ENCODE results near the gene CYP2E1. TPM values are rescaled to one million over a fixed set of nuclear protein-coding genes. Genes with fewer than 3 reads are reported as not detected.

CYP2E1 gene
- total and polyA plus RNA-seq, 2 of the 13 experiments (the other 11 are each of a cell fraction or from before 2014, with no cell fraction given) = 0.27 to 0.63 TPM

DNA sequence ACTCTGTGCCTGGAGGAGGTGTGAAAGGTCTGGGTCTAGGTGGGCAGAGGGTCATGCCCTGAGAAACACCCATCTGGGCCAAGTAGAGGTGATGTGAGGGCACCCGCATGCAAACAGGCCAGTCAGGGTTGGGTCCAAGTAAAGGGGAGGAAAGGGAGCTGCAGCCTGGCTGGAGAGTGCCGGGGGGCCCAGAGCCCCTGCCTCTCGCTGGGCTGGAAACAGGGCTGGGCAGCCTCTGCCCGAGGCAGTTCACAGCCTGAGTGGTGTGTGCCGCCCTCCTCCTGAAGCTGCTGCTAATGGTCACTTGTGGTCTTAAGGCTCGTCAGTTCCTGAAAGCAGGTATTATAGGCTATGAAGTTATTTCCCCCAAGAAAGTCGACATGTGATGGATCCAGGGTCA lies 7.3 kb downstream of the CYP2E1 start:
- H3K79me2 ChIP-seq (ENCODE audit: insufficient read depth, low read length) = no peaks in the 10 kb centered on the region
- H3K27me3 ChIP-seq (ENCODE audit: control insufficient read depth in 1 of 2, insufficient read depth in 2 of 2, low read length in 2 of 2) = peaks cover 2 to 36% of the 10 kb centered on the region in 2 experiments; a peak in 4 of 5 replicates
- H3K4me2 ChIP-seq (ENCODE audit: low read depth, low read length) = no peak overlapping the region
- H3K36me3 ChIP-seq (replicated peaks in 1 of 2; ENCODE audit: control insufficient read depth in 1 of 2, insufficient read depth in 2 of 2, low read length in 2 of 2) = no peaks in the 10 kb centered on the region
- no peak overlapping the region for H2AFZ ChIP-seq (ENCODE audit: low read length)
- ChIA-PET CTCF (ENCODE audit: low intra/inter-chr PET ratio, low total read pairs) (no interaction called here), POLR2A (no interaction called here)
- no peaks in the 10 kb centered on the region for H4K20me1 ChIP-seq (ENCODE audit: insufficient read depth, low read length)
- no peak overlapping the region for H3K27ac ChIP-seq (ENCODE audit: extremely low read length, insufficient read depth, low read length)
- H3K4me3 ChIP-seq (replicated peaks in 1 of 3; ENCODE audit: insufficient read depth in 1 of 3, low read depth in 2 of 3, low read length in 3 of 3) = no peak overlapping the region
- DNase-seq (ENCODE audit: low spot score) = no peak
- no peaks in the 10 kb centered on the region for H3K9me3 ChIP-seq (ENCODE audit: low read length)
- no peak for TF ChIP-seq GABPB1 (CRISPR knock-in tag; IDR thresholded peaks at IDR 0.05)
- TF ChIP-seq SUZ12 (IDR thresholded peaks at IDR 0.05; ENCODE audit: low read depth, low read length) = no peak
- no peak for TF ChIP-seq KLF15 (CRISPR knock-in tag; IDR thresholded peaks at IDR 0.05; ENCODE audit: borderline replicate concordance)
- no peak for TF ChIP-seq MAZ (IDR thresholded peaks at IDR 0.05; ENCODE audit: borderline replicate concordance, low read depth, low read length)
- TF ChIP-seq MAZ (CRISPR knock-in tag; IDR thresholded peaks at IDR 0.05; ENCODE audit: low read depth) = no peak
- TF ChIP-seq, protein P1, sequence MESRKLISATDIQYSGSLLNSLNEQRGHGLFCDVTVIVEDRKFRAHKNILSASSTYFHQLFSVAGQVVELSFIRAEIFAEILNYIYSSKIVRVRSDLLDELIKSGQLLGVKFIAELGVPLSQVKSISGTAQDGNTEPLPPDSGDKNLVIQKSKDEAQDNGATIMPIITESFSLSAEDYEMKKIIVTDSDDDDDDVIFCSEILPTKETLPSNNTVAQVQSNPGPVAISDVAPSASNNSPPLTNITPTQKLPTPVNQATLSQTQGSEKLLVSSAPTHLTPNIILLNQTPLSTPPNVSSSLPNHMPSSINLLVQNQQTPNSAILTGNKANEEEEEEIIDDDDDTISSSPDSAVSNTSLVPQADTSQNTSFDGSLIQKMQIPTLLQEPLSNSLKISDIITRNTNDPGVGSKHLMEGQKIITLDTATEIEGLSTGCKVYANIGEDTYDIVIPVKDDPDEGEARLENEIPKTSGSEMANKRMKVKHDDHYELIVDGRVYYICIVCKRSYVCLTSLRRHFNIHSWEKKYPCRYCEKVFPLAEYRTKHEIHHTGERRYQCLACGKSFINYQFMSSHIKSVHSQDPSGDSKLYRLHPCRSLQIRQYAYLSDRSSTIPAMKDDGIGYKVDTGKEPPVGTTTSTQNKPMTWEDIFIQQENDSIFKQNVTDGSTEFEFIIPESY (CRISPR knock-in tag; IDR thresholded peaks at IDR 0.05) = no peak
- no peak for TF ChIP-seq RORA (CRISPR knock-in tag; IDR thresholded peaks at IDR 0.05)
- TF ChIP-seq SETDB1 (CRISPR knock-in tag; IDR thresholded peaks at IDR 0.05; ENCODE audit: borderline replicate concordance) = no peak
- no peak for TF ChIP-seq RFX5 (IDR thresholded peaks at IDR 0.05; ENCODE audit: low read depth, low read length)
- TF ChIP-seq, protein P2, sequence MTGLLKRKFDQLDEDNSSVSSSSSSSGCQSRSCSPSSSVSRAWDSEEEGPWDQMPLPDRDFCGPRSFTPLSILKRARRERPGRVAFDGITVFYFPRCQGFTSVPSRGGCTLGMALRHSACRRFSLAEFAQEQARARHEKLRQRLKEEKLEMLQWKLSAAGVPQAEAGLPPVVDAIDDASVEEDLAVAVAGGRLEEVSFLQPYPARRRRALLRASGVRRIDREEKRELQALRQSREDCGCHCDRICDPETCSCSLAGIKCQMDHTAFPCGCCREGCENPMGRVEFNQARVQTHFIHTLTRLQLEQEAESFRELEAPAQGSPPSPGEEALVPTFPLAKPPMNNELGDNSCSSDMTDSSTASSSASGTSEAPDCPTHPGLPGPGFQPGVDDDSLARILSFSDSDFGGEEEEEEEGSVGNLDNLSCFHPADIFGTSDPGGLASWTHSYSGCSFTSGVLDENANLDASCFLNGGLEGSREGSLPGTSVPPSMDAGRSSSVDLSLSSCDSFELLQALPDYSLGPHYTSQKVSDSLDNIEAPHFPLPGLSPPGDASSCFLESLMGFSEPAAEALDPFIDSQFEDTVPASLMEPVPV (CRISPR knock-in tag; IDR thresholded peaks at IDR 0.05) = no peak
- no peak for TF ChIP-seq RELA (CRISPR knock-in tag; IDR thresholded peaks at IDR 0.05)
- no peak for TF ChIP-seq ATAD3A (CRISPR knock-in tag; IDR thresholded peaks at IDR 0.05)
- no peak overlapping the region for H3K9ac ChIP-seq (ENCODE audit: insufficient read depth, low read depth, low read length)
- H3K4me1 ChIP-seq (ENCODE audit: insufficient read depth, low read length) = no peaks in the 10 kb centered on the region
- no TSS peak for BruUV-seq (replicated peaks)
- in situ Hi-C loops (cut with HindIII; ENCODE audit: extremely low pct_ligation_motif_present, low pct_unique_long_range_greater_than_20kb) = no loop called here
- ATAC-seq = no peak
- intact Hi-C loops (cut with micrococcal nuclease; ENCODE audit: unreplicated experiment) = no loop called here
- FAIRE-seq = no peak
- WGBS (ENCODE audit: low lambda C conversion rate) = 29% methylated on average over 3 of the region's 7 CpGs
